HepG2 (cell line): Measurements from ENCODE around the gene OBSL1. TPM values are rescaled to one million over a fixed set of nuclear protein-coding genes. Genes with fewer than 3 reads are reported as not detected.

Experiments
- EZH2 ChIP-seq: conservative IDR thresholded peaks from 2 replicates; pipeline ENCODE4 v1.6.1; 2012; ENCODE audit warnings: mild to moderate bottlenecking, low read depth, low read length, moderate library complexity
- HNF4A ChIP-seq: sonication (generic); formaldehyde crosslinking; IDR thresholded peaks from 2 replicates; pipeline ENCODE4 v1.4.0; 2020; ENCODE audit warnings: missing genetic modification reagents
- KMT2B ChIP-seq: IDR thresholded peaks from 2 replicates; pipeline ENCODE4 v1.6.1; 2016; ENCODE audit warnings: missing genetic modification reagents, missing compliant biosample characterization
- MAFK ChIP-seq, 2 experiments: IDR thresholded peaks in 1 of 2; conservative IDR thresholded peaks in 1 of 2; 2 replicates each; pipeline ENCODE4 v1.6.1; 2011; ENCODE audit warnings: improper control_type of control experiment in 2 of 2, low read length in 2 of 2
- NFKB2 ChIP-seq: sonication (generic); formaldehyde crosslinking; IDR thresholded peaks from 2 replicates; pipeline ENCODE4 v1.4.0; 2020; ENCODE audit warnings: missing genetic modification reagents, borderline replicate concordance
- NONO ChIP-seq, 2 experiments: fragments of 450-650 bp in 1 of 2; sonication (generic) in 1 of 2; formaldehyde crosslinking in 1 of 2; IDR thresholded peaks in 1 of 2; conservative IDR thresholded peaks in 1 of 2; 2 replicates each; pipeline versions ENCODE4 v1.6.1 to v1.8.0; 2017 to 2022; ENCODE audit warnings: mild to moderate bottlenecking in 1 of 2, missing genetic modification reagents in 1 of 2, moderate library complexity in 1 of 2
- NR2F6 ChIP-seq, 2 experiments: IDR thresholded peaks; 2 replicates each; pipeline ENCODE4 v1.6.1; 2016; ENCODE audit warnings: antibody characterized with exemption in 1 of 2, mild to moderate bottlenecking in 1 of 2
- RXRB ChIP-seq: IDR thresholded peaks from 2 replicates; pipeline ENCODE4 v1.6.1; 2016; ENCODE audit warnings: borderline replicate concordance, missing genetic modification reagents, missing compliant biosample characterization
- SALL1 ChIP-seq: sonication (generic); formaldehyde crosslinking; IDR thresholded peaks from 2 replicates; pipeline ENCODE4 v1.8.0; 2022; ENCODE audit warnings: mild to moderate bottlenecking, missing genetic modification reagents
- TAF15 ChIP-seq: fragments of 200-400 bp; formaldehyde crosslinking; IDR thresholded peaks from one replicate; pipeline ENCODE4 v1.6.1; 2018; ENCODE audit warnings: mild to moderate bottlenecking, low read depth, low read length; ENCODE audit not compliant: poor library complexity, severe bottlenecking
- ZBTB42 ChIP-seq: sonication (generic); formaldehyde crosslinking; IDR thresholded peaks from 2 replicates; pipeline ENCODE4 v1.5.0; 2020; ENCODE audit warnings: mild to moderate bottlenecking, missing genetic modification reagents
- ZFYVE20 ChIP-seq: sonication (generic); formaldehyde crosslinking; IDR thresholded peaks from 2 replicates; pipeline ENCODE4 v1.8.0; 2023; ENCODE audit warnings: low read depth, mild to moderate bottlenecking, moderate library complexity, missing genetic modification reagents, borderline replicate concordance
- ZNF343 ChIP-seq: sonication (generic); formaldehyde crosslinking; IDR thresholded peaks from 2 replicates; pipeline ENCODE4 v1.4.0; 2020; ENCODE audit warnings: mild to moderate bottlenecking, missing genetic modification reagents
- ZNF350 ChIP-seq: sonication (generic); formaldehyde crosslinking; IDR thresholded peaks from 2 replicates; pipeline ENCODE4 v1.4.0; 2020; ENCODE audit warnings: mild to moderate bottlenecking, low read depth, missing genetic modification reagents, borderline replicate concordance
- ZNF468 ChIP-seq: sonication (generic); formaldehyde crosslinking; IDR thresholded peaks from 2 replicates; pipeline ENCODE4 v1.8.0; 2022; ENCODE audit warnings: mild to moderate bottlenecking, moderate library complexity, missing genetic modification reagents
- ZNF891 ChIP-seq: sonication (generic); formaldehyde crosslinking; IDR thresholded peaks from 2 replicates; pipeline ENCODE4 v1.5.0; 2020; ENCODE audit warnings: mild to moderate bottlenecking, missing genetic modification reagents
- polyA plus RNA-seq, 8 experiments: library from polyadenylated mRNA; depleted of rRNA in 3 of 8; stranded (reverse) in 7 of 8; unstranded in 1 of 8; fragments of >200 nt; fragmentation: Illumina TruSeq in 4 of 8; extraction: Trizol in 4 of 8; gene quantifications; 2 replicates each; pipeline versions ENCODE4 v1.2.1 to v1.2.3, GENCODE V29; 2011 to 2016; ENCODE audit warnings: low read depth in 4 of 8, missing spikeins in 1 of 8, mixed read lengths in 1 of 8; ENCODE audit not compliant: insufficient read depth in 1 of 8
- total RNA-seq, 5 experiments: library from RNA; depleted of rRNA; stranded (reverse); fragments of >200 nt; fragmentation: Illumina TruSeq; extraction: Trizol; gene quantifications; 2 replicates each; pipeline ENCODE4 v1.2.3, GENCODE V29; 2016; ENCODE audit warnings: low read depth in 1 of 5
- TF ChIP-seq, protein P1 (sequence below): sonication (generic); formaldehyde crosslinking; conservative IDR thresholded peaks from 2 replicates; pipeline ENCODE4 v1.8.1; 2023; ENCODE audit warnings: missing genetic modification reagents
- TF ChIP-seq, protein P2 (sequence below): sonication (generic); formaldehyde crosslinking; conservative IDR thresholded peaks from 2 replicates; pipeline ENCODE4 v1.5.0; 2020; ENCODE audit warnings: missing genetic modification reagents
- TF ChIP-seq, protein P3 (sequence below): sonication (generic); formaldehyde crosslinking; conservative IDR thresholded peaks from 2 replicates; pipeline ENCODE4 v1.4.0; 2020; ENCODE audit warnings: mild to moderate bottlenecking, missing genetic modification reagents, moderate library complexity
- TF ChIP-seq, protein P4 (sequence below): IDR thresholded peaks from 2 replicates; pipeline ENCODE4 v1.4.0; 2020; ENCODE audit warnings: mild to moderate bottlenecking, missing genetic modification reagents

The OBSL1 gene
- total and polyA plus RNA-seq, 2 of the 13 experiments (the other 11 are each of a cell fraction or from before 2014, with no cell fraction given), result 86.7 to 218 TPM

DNA sequence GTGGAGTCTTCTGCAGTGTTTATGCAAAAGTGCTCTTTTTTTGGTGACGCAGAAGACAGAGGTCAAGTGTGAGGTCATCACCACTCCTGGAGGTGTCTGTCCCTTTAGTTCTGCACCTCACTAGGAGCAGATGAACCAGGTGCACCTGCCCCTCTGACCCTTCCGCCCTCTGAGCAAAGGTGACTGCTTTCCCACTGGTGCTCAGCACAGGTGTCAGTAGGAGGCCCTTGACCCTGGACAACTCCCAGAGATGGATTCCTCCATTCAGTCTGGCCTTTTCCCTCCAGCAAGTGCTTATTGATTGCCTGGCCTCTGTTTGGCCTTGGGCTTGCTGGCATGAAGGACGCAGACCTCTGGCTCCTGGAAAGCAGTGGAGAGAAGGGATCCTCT is 47.4 kb upstream of the OBSL1 start (continued):
- TF ChIP-seq, protein P1, sequence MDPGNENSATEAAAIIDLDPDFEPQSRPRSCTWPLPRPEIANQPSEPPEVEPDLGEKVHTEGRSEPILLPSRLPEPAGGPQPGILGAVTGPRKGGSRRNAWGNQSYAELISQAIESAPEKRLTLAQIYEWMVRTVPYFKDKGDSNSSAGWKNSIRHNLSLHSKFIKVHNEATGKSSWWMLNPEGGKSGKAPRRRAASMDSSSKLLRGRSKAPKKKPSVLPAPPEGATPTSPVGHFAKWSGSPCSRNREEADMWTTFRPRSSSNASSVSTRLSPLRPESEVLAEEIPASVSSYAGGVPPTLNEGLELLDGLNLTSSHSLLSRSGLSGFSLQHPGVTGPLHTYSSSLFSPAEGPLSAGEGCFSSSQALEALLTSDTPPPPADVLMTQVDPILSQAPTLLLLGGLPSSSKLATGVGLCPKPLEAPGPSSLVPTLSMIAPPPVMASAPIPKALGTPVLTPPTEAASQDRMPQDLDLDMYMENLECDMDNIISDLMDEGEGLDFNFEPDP (CRISPR knock-in tag), result no peak
- TF ChIP-seq ZNF468 (no peak), NONO (IDR thresholded peaks at IDR 0.05) (no peak), NONO (CRISPR knock-in tag; conservative IDR thresholded peaks at IDR 0.05) (peak; percentile 36; the same call in 1 of the 2 replicates), RXRB (CRISPR knock-in tag) (peak; percentile 79), SALL1 (CRISPR knock-in tag) (peak; percentile 56; the same call in 1 of the 2 replicates), NR2F6 (IDR thresholded peaks at IDR 0.05) (peak; percentile 84), NR2F6 (CRISPR knock-in tag; IDR thresholded peaks at IDR 0.05) (peak; percentile 74; the same call in 1 of the 2 replicates), ZFYVE20 (CRISPR knock-in tag) (no peak), ZBTB42 (no peak), TAF15 (no peak), EZH2 (no peak), ZNF350 (0 out of 2 replicates have a peak, but pooled peaks have one; percentile 52), MAFK (conservative IDR thresholded peaks at IDR 0.05 in 1 of 2, IDR thresholded peaks at IDR 0.05 in 1 of 2; ENCODE audit: low read length in 2 of 2) (no peak), ZNF891 (CRISPR knock-in tag) (no peak), KMT2B (CRISPR knock-in tag) (peak; percentile 24; the same call in 1 of the 2 replicates), HNF4A (CRISPR knock-in tag) (peak; percentile 73), ZNF343 (CRISPR knock-in tag) (no peak), NFKB2 (no peak)
- TF ChIP-seq, protein P2, sequence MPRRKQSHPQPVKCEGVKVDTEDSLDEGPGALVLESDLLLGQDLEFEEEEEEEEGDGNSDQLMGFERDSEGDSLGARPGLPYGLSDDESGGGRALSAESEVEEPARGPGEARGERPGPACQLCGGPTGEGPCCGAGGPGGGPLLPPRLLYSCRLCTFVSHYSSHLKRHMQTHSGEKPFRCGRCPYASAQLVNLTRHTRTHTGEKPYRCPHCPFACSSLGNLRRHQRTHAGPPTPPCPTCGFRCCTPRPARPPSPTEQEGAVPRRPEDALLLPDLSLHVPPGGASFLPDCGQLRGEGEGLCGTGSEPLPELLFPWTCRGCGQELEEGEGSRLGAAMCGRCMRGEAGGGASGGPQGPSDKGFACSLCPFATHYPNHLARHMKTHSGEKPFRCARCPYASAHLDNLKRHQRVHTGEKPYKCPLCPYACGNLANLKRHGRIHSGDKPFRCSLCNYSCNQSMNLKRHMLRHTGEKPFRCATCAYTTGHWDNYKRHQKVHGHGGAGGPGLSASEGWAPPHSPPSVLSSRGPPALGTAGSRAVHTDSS, result no peak
- TF ChIP-seq, protein P3, sequence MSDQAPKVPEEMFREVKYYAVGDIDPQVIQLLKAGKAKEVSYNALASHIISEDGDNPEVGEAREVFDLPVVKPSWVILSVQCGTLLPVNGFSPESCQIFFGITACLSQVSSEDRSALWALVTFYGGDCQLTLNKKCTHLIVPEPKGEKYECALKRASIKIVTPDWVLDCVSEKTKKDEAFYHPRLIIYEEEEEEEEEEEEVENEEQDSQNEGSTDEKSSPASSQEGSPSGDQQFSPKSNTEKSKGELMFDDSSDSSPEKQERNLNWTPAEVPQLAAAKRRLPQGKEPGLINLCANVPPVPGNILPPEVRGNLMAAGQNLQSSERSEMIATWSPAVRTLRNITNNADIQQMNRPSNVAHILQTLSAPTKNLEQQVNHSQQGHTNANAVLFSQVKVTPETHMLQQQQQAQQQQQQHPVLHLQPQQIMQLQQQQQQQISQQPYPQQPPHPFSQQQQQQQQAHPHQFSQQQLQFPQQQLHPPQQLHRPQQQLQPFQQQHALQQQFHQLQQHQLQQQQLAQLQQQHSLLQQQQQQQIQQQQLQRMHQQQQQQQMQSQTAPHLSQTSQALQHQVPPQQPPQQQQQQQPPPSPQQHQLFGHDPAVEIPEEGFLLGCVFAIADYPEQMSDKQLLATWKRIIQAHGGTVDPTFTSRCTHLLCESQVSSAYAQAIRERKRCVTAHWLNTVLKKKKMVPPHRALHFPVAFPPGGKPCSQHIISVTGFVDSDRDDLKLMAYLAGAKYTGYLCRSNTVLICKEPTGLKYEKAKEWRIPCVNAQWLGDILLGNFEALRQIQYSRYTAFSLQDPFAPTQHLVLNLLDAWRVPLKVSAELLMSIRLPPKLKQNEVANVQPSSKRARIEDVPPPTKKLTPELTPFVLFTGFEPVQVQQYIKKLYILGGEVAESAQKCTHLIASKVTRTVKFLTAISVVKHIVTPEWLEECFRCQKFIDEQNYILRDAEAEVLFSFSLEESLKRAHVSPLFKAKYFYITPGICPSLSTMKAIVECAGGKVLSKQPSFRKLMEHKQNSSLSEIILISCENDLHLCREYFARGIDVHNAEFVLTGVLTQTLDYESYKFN (CRISPR knock-in tag), result peak; percentile 63
- TF ChIP-seq, protein P4, sequence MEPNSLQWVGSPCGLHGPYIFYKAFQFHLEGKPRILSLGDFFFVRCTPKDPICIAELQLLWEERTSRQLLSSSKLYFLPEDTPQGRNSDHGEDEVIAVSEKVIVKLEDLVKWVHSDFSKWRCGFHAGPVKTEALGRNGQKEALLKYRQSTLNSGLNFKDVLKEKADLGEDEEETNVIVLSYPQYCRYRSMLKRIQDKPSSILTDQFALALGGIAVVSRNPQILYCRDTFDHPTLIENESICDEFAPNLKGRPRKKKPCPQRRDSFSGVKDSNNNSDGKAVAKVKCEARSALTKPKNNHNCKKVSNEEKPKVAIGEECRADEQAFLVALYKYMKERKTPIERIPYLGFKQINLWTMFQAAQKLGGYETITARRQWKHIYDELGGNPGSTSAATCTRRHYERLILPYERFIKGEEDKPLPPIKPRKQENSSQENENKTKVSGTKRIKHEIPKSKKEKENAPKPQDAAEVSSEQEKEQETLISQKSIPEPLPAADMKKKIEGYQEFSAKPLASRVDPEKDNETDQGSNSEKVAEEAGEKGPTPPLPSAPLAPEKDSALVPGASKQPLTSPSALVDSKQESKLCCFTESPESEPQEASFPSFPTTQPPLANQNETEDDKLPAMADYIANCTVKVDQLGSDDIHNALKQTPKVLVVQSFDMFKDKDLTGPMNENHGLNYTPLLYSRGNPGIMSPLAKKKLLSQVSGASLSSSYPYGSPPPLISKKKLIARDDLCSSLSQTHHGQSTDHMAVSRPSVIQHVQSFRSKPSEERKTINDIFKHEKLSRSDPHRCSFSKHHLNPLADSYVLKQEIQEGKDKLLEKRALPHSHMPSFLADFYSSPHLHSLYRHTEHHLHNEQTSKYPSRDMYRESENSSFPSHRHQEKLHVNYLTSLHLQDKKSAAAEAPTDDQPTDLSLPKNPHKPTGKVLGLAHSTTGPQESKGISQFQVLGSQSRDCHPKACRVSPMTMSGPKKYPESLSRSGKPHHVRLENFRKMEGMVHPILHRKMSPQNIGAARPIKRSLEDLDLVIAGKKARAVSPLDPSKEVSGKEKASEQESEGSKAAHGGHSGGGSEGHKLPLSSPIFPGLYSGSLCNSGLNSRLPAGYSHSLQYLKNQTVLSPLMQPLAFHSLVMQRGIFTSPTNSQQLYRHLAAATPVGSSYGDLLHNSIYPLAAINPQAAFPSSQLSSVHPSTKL, result peak; percentile 68
